Thoracic aorta (tissue), 2 donors: ENCODE measurements around the gene CIAO3. TPM values are rescaled to one million over a fixed set of nuclear protein-coding genes. Genes with fewer than 3 reads are reported as not detected.

Source experiments
- ATAC-seq: fragments of 150-250 bp; one replicate; pipeline ENCODE4 v1.8.0; 2017; ENCODE audit warnings: low read depth; ENCODE audit not compliant: insufficient number of reproducible peaks, low FRiP score
- DNase-seq: peaks from one replicate; pipeline ENCODE4 v3.0.0-alpha.2; 2020; ENCODE audit warnings: low spot score
- H3K27ac ChIP-seq, 2 donors: fragments of 200-600 bp; sonication (generic); 1 replicate in 1 of 2; 2 replicates in 1 of 2; pipeline ENCODE4 v1.5.1; 2016; ENCODE audit warnings: mild to moderate bottlenecking in 2 of 2, moderate library complexity in 2 of 2
- H3K27me3 ChIP-seq: fragments of 200-600 bp; sonication (generic); replicated peaks from 2 replicates; pipeline ENCODE4 v1.6.0; 2016; ENCODE audit warnings: mild to moderate bottlenecking; ENCODE audit not compliant: insufficient read depth
- H3K36me3 ChIP-seq: fragments of 200-600 bp; sonication (generic); one replicate; pipeline ENCODE4 v1.5.1; 2016
- H3K4me1 ChIP-seq, 2 donors: fragments of 200-600 bp; sonication (generic); 1 replicate in 1 of 2; 2 replicates in 1 of 2; pipeline versions ENCODE4 v1.5.1 to v1.6.0; 2016; ENCODE audit warnings: low read depth in 2 of 2, mild to moderate bottlenecking in 1 of 2; ENCODE audit not compliant: control insufficient read depth in 1 of 2
- H3K4me3 ChIP-seq: fragments of 200-600 bp; sonication (generic); 2 replicates; pipeline ENCODE4 v1.5.1; 2016; ENCODE audit warnings: mild to moderate bottlenecking
- H3K9me3 ChIP-seq: fragments of 200-600 bp; sonication (generic); 2 replicates; pipeline ENCODE4 v1.5.1; 2016
- total RNA-seq, 2 donors: library from RNA; depleted of rRNA; stranded (reverse); fragments of >200 nt; gene quantifications; one replicate each; pipeline versions ENCODE4 v1.1.0 to v1.2.3, GENCODE V29; 2016
- TF ChIP-seq, protein P1 (sequence below): fragments of 200-600 bp; sonication (generic); IDR thresholded peaks from one replicate; pipeline ENCODE4 v1.5.1; 2019; ENCODE audit warnings: antibody characterized with exemption

The CIAO3 gene
- total RNA-seq, 2 donors from 2014 or later, result 27.0 to 30.3 TPM

GRCh38 chr16:680625-680945, 60.2 kb downstream of the CIAO3 start:
- no peak for DNase-seq
- H3K4me1 ChIP-seq, result peaks cover 33 to 56% of the 10 kb centered on the region in 2 donors
- H3K27ac ChIP-seq, result peak overlapping the region; percentile 82 to 95
- no peaks in the 10 kb centered on the region for H3K9me3 ChIP-seq
- ATAC-seq, result no peak
- no peaks in the 10 kb centered on the region for H3K27me3 ChIP-seq
- H3K36me3 ChIP-seq, result peaks cover 19% of the 10 kb centered on the region
- H3K4me3 ChIP-seq, result peak overlapping the region; percentile 83
- TF ChIP-seq, protein P1, sequence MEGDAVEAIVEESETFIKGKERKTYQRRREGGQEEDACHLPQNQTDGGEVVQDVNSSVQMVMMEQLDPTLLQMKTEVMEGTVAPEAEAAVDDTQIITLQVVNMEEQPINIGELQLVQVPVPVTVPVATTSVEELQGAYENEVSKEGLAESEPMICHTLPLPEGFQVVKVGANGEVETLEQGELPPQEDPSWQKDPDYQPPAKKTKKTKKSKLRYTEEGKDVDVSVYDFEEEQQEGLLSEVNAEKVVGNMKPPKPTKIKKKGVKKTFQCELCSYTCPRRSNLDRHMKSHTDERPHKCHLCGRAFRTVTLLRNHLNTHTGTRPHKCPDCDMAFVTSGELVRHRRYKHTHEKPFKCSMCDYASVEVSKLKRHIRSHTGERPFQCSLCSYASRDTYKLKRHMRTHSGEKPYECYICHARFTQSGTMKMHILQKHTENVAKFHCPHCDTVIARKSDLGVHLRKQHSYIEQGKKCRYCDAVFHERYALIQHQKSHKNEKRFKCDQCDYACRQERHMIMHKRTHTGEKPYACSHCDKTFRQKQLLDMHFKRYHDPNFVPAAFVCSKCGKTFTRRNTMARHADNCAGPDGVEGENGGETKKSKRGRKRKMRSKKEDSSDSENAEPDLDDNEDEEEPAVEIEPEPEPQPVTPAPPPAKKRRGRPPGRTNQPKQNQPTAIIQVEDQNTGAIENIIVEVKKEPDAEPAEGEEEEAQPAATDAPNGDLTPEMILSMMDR, result no peak

DNA sequence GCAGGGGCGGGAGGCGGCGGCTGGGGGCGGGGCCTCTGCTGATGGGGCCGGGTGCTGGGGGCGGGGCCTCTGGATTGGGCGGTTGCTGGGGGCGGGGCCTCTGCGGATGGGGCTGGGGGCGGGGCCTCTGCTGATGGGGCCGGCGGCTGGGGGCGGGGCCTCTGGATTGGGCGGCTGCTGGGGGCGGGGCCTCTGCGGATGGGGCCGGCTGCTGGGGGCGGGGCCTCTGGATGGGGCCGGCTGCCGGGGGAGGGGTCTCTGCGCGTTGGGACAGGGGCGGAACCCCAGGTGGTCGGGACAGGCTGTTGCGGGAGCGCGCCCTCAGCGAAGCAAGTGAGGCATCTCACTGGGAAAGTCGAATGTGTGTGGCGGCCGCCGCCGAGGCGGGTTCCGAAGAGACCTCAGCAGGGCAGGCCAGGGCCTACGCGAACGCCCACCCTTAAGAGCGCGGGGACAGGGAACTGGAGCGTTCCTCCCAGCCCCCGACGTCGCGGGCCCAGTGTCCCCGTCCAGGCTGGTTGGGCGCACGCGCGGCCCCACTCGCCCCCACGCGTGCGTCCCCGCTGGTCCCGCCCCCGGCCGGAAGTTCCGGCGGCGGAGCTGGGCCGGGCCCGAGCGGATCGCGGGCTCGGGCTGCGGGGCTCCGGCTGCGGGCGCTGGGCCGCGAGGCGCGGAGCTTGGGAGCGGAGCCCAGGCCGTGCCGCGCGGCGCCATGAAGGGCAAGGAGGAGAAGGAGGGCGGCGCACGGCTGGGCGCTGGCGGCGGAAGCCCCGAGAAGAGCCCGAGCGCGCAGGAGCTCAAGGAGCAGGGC, 60.8 kb downstream of the CIAO3 start, which contains the start of gene STUB1:
TSS of gene STUB1 (plus strand) at position 597 of the 811 bp plus-strand sequence. CDS start at position 713, 116 bp downstream.
- DNase-seq (peak; percentile 66), ATAC-seq (peak; percentile 41)
- TF ChIP-seq, protein P1, result no peak
- peaks cover 33 to 60% of the 10 kb centered on the region in 2 donors for H3K4me1 ChIP-seq
- no peaks in the 10 kb centered on the region for H3K27me3 ChIP-seq
- H3K36me3 ChIP-seq, result peaks cover 19% of the 10 kb centered on the region
- H3K27ac ChIP-seq, result peak within 1 kb of the TSS; percentile 82 to 95
- H3K4me3 ChIP-seq, result peak within 1 kb of the TSS; percentile 83
- H3K9me3 ChIP-seq, result no peaks in the 10 kb centered on the region

Other genes starting within 250 kb of the CIAO3 start
- gene CAPN15, start 213.3 kb downstream of the CIAO3 start, total RNA-seq, result 10 to 100 TPM; 46.2 to 96.6 TPM
- under 1 TPM in 1 of 2 donors, not detected in 1; 0.42 TPM for gene PRR35, start 180.6 kb downstream of the CIAO3 start, total RNA-seq
- 1 to 10 TPM; 2.0 to 3.2 TPM for gene NHLRC4, start 174.0 kb downstream of the CIAO3 start, total RNA-seq
- 10 to 100 TPM; 54.2 to 80.1 TPM for gene PIGQ, start 171.0 kb downstream of the CIAO3 start, total RNA-seq
- 10 to 100 TPM; 19.0 to 25.9 TPM for gene RAB40C, start 150.9 kb downstream of the CIAO3 start, total RNA-seq
- gene WFIKKN1, start 110.0 kb downstream of the CIAO3 start, total RNA-seq, result 1 to 10 TPM in 1 of 2 donors, under 1 TPM in 1; 0.92 to 1.2 TPM
- gene METTL26, start 104.7 kb downstream of the CIAO3 start, total RNA-seq, result 100 to 1,000 TPM in 1 of 2 donors, 10 to 100 TPM in 1; 83.4 to 217 TPM
- gene MCRIP2, start 99.2 kb downstream of the CIAO3 start, total RNA-seq, result 10 to 100 TPM; 12.2 to 42.2 TPM
- 10 to 100 TPM; 22.7 to 39.4 TPM for gene WDR90, start 91.6 kb downstream of the CIAO3 start, total RNA-seq
- 10 to 100 TPM; 62.0 to 80.4 TPM for gene RHOT2, start 72.9 kb downstream of the CIAO3 start, total RNA-seq
- gene RHBDL1, start 65.3 kb downstream of the CIAO3 start, total RNA-seq, result 1 to 10 TPM in 1 of 2 donors, under 1 TPM in 1; 0.42 to 8.0 TPM
- gene STUB1, start 60.6 kb downstream of the CIAO3 start, total RNA-seq, result 100 to 1,000 TPM; 103 to 145 TPM
- gene JMJD8, start 56.7 kb downstream of the CIAO3 start, total RNA-seq, result 100 to 1,000 TPM in 1 of 2 donors, 10 to 100 TPM in 1; 98.7 to 128 TPM
- 10 to 100 TPM; 10.7 to 13.5 TPM for gene WDR24, start 50.6 kb downstream of the CIAO3 start, total RNA-seq
- not detected for gene FBXL16, start 35.2 kb downstream of the CIAO3 start, total RNA-seq
- gene METRN, start 25.9 kb downstream of the CIAO3 start, total RNA-seq, result 10 to 100 TPM; 28.9 to 58.9 TPM
- gene ANTKMT, start 19.9 kb downstream of the CIAO3 start, total RNA-seq, result 10 to 100 TPM; 29.7 to 46.7 TPM
- gene CCDC78, start 14.6 kb downstream of the CIAO3 start, total RNA-seq, result under 1 TPM; 0.92 to 0.95 TPM
- gene HAGHL, start 13.9 kb downstream of the CIAO3 start, total RNA-seq, result 1 to 10 TPM; 6.4 to 8.1 TPM
- gene MSLN, start 19.7 kb upstream of the CIAO3 start, total RNA-seq, result 1 to 10 TPM in 1 of 2 donors, not detected in 1; 1.3 TPM
- 10 to 100 TPM; 12.3 to 13.9 TPM for gene RPUSD1, start 47.4 kb upstream of the CIAO3 start, total RNA-seq
- gene CHTF18, start 47.6 kb upstream of the CIAO3 start, total RNA-seq, result 10 to 100 TPM; 10.2 to 15.4 TPM
- not detected for gene GNG13, start 59.7 kb upstream of the CIAO3 start, total RNA-seq
- gene LMF1, start 230.0 kb upstream of the CIAO3 start, total RNA-seq, result 10 to 100 TPM; 47.1 to 49.3 TPM
- gene SOX8, start 240.8 kb upstream of the CIAO3 start, total RNA-seq, result 10 to 100 TPM in 1 of 2 donors, 1 to 10 TPM in 1; 5.7 to 10.1 TPM